ENCODE data around the gene ASIC3. TPM values are rescaled to one million over a fixed set of nuclear protein-coding genes. Genes with fewer than 3 reads are reported as not detected.

The ASIC3 gene
- total and polyA plus RNA-seq, 2 donors (not counting 3 experiments of a cell fraction or from before 2014, with no cell fraction given): 0.69 to 0.70 TPM

GRCh38 chr7:151069841-151070573 lies 21.7 kb downstream of the ASIC3 start:
- DNase-seq (ENCODE audit: low read depth, low spot score): no peak
- Histone ChIP-seq H3K27me3 (ENCODE audit: control insufficient read depth in 2 of 2, insufficient read depth in 2 of 2, low read length in 2 of 2) (no peaks in the 10 kb centered on the region), H3K4me2 (ENCODE audit: insufficient read depth, low read length) (no peak overlapping the region), H3K79me2 (ENCODE audit: control insufficient read depth, insufficient read depth, low read length) (no peaks in the 10 kb centered on the region), H3K27ac (ENCODE audit: insufficient read depth, low read depth, low read length) (no peak overlapping the region), H3K36me3 (ENCODE audit: control insufficient read depth in 2 of 2, extremely low read depth in 1 of 2, insufficient read depth in 2 of 2, low read length in 2 of 2) (peaks cover 18 to 73% of the 10 kb centered on the region in 2 experiments), H3K9me1 (replicated peaks; ENCODE audit: control insufficient read depth, extremely low read depth, insufficient read depth, low read length) (no peaks in the 10 kb centered on the region), H3K4me3 (replicated peaks in 1 of 3; ENCODE audit: insufficient read depth in 1 of 3, low read depth in 1 of 3, low read length in 3 of 3) (no peak overlapping the region), H3K4me1 (ENCODE audit: control insufficient read depth, extremely low read depth, insufficient read depth, low read length) (no peaks in the 10 kb centered on the region), H3K9me3 (replicated peaks; ENCODE audit: control insufficient read depth, insufficient read depth, low read length) (no peaks in the 10 kb centered on the region), H4K20me1 (replicated peaks; ENCODE audit: control insufficient read depth, extremely low read depth, insufficient read depth, low read length) (no peaks in the 10 kb centered on the region), H3K9ac (replicated peaks; ENCODE audit: extremely low read depth, insufficient read depth, low read length) (no peak overlapping the region), H2AFZ (ENCODE audit: low read depth, low read length) (no peak overlapping the region)
- intact Hi-C loops (cut with micrococcal nuclease) (no loop called here), dilution Hi-C loops (cut with MboI; ENCODE audit: extremely low pct_ligation_motif_present, low sequenced_read_pairs) (no loop called here)
- no TSS peak for BruUV-seq (replicated peaks)
- no peak for FAIRE-seq
- ChIA-PET POLR2A (no interaction called here), CTCF (no interaction called here)
- no peak for TF ChIP-seq POLR2AphosphoS5 (IDR thresholded peaks at IDR 0.05; ENCODE audit: insufficient read depth, low read depth, low read length)

- H3K79me2 ChIP-seq (ENCODE audit: control insufficient read depth, insufficient read depth, low read length): no peaks in the 10 kb centered on the region
- H3K27me3 ChIP-seq (ENCODE audit: control insufficient read depth in 2 of 2, insufficient read depth in 2 of 2, low read length in 2 of 2): no peaks in the 10 kb centered on the region
- POLR2A ChIA-PET: no interaction called here
- no peak overlapping the region for H3K27ac ChIP-seq (ENCODE audit: insufficient read depth, low read depth, low read length)
- TF ChIP-seq POLR2A (IDR thresholded peaks at IDR 0.05; ENCODE audit: low read depth, low read length): no peak
- TF ChIP-seq CTCF (IDR thresholded peaks at IDR 0.05; ENCODE audit: extremely low read depth in 1 of 2, insufficient read depth in 1 of 2, low read depth in 1 of 2, low read length in 2 of 2): no peak
- no peak for TF ChIP-seq JUN (IDR thresholded peaks at IDR 0.05; ENCODE audit: borderline replicate concordance, insufficient read depth, insufficient read length, low read depth)
- no peak for TF ChIP-seq MYC (IDR thresholded peaks at IDR 0.05; ENCODE audit: low read depth, low read length)
- no peak for TF ChIP-seq MAX (IDR thresholded peaks at IDR 0.05; ENCODE audit: insufficient read depth, insufficient read length)
- TF ChIP-seq FOS (IDR thresholded peaks at IDR 0.05; ENCODE audit: borderline replicate concordance, insufficient read depth, low read length): no peak
- TF ChIP-seq EZH2 (IDR thresholded peaks at IDR 0.05; ENCODE audit: borderline replicate concordance, low read depth, low read length, severe bottlenecking): no peak
- no peak for TF ChIP-seq GATA2 (IDR thresholded peaks at IDR 0.05; ENCODE audit: insufficient read depth, insufficient read length, low read depth, low read length)
- no peak for TF ChIP-seq POLR2AphosphoS5 (IDR thresholded peaks at IDR 0.05; ENCODE audit: insufficient read depth, low read depth, low read length)
- DNase-seq (ENCODE audit: low read depth, low spot score) (no peak), FAIRE-seq (no peak)
- BruUV-seq (replicated peaks): no TSS peak
- intact Hi-C loops (cut with micrococcal nuclease): no loop called here
- CTCF ChIA-PET: no interaction called here
- dilution Hi-C loops (cut with MboI; ENCODE audit: extremely low pct_ligation_motif_present, low sequenced_read_pairs): no loop called here
- H3K4me1 ChIP-seq (ENCODE audit: control insufficient read depth, extremely low read depth, insufficient read depth, low read length): no peaks in the 10 kb centered on the region
- no peak overlapping the region for H3K4me3 ChIP-seq (replicated peaks in 1 of 3; ENCODE audit: insufficient read depth in 1 of 3, low read depth in 1 of 3, low read length in 3 of 3)
- H3K9me3 ChIP-seq (replicated peaks; ENCODE audit: control insufficient read depth, insufficient read depth, low read length): no peaks in the 10 kb centered on the region
- H3K9me1 ChIP-seq (replicated peaks; ENCODE audit: control insufficient read depth, extremely low read depth, insufficient read depth, low read length): no peaks in the 10 kb centered on the region
- H4K20me1 ChIP-seq (replicated peaks; ENCODE audit: control insufficient read depth, extremely low read depth, insufficient read depth, low read length): no peaks in the 10 kb centered on the region
- H3K36me3 ChIP-seq (ENCODE audit: control insufficient read depth in 2 of 2, extremely low read depth in 1 of 2, insufficient read depth in 2 of 2, low read length in 2 of 2): peaks cover 16 to 74% of the 10 kb centered on the region in 2 experiments
- no peak overlapping the region for H3K4me2 ChIP-seq (ENCODE audit: insufficient read depth, low read length)
- no peak overlapping the region for H2AFZ ChIP-seq (ENCODE audit: low read depth, low read length)
- H3K9ac ChIP-seq (replicated peaks; ENCODE audit: extremely low read depth, insufficient read depth, low read length): no peak overlapping the region
Measured at GRCh38 chr7:151070574-151070960, 22.2 kb downstream of the ASIC3 start.

All from endothelial cell of umbilical vein (primary cell).